22Rv1 (cell line): ENCODE measurements around the gene PLCB1.
"Not testable (repeated sequence)": the region's sequence is repeated elsewhere in the genome, so short reads cannot be mapped to it uniquely, and the experiment has no call there.

ENCODE experiments used
- H3K27ac ChIP-seq: fragments of 450-650 bp; 2 replicates; pipeline ENCODE4 v1.5.1; 2017
- CTCF ChIP-seq: fragments of 450-650 bp; IDR thresholded peaks from 2 replicates; pipeline ENCODE4 v1.5.1; 2017; ENCODE audit warnings: mild to moderate bottlenecking
- ZFX ChIP-seq: fragments of 450-650 bp; IDR thresholded peaks from 2 replicates; pipeline ENCODE4 v1.6.1; 2017; ENCODE audit warnings: antibody characterized with exemption, borderline replicate concordance

The PLCB1 gene

GRCh38 chr20:8432435-8433148, 300.5 kb downstream of the PLCB1 start:
- TF ChIP-seq CTCF (no peak), ZFX (no peak)

GRCh38 chr20:8433291-8433690, 301.2 kb downstream of the PLCB1 start:
- H3K27ac ChIP-seq: no peak overlapping the region
- no peak for TF ChIP-seq CTCF
- no peak for TF ChIP-seq ZFX

More at GRCh38 chr20:8432435-8433148, 300.5 kb downstream of the PLCB1 start:
- no peak overlapping the region for H3K27ac ChIP-seq

GRCh38 chr20:8434326-8434876, 302.3 kb downstream of the PLCB1 start:
- no peak for TF ChIP-seq ZFX
- TF ChIP-seq CTCF: no peak
- H3K27ac ChIP-seq: no peak overlapping the region

- TF ChIP-seq CTCF (no peak), ZFX (no peak)
- no peak overlapping the region for H3K27ac ChIP-seq
Measured at GRCh38 chr20:8435285-8436035, 303.4 kb downstream of the PLCB1 start.

- not testable (repeated sequence) for H3K27ac ChIP-seq
Measured at GRCh38 chr20:8436938-8437337, 304.9 kb downstream of the PLCB1 start.

- H3K27ac ChIP-seq: no peak overlapping the region
- no peak for TF ChIP-seq ZFX
- TF ChIP-seq CTCF: no peak
Measured at GRCh38 chr20:8438748-8439147, 306.7 kb downstream of the PLCB1 start.

- H3K27ac ChIP-seq: no peak overlapping the region
- TF ChIP-seq CTCF (no peak), ZFX (no peak)
Measured at GRCh38 chr20:8443464-8444072, 311.5 kb downstream of the PLCB1 start.
